ENCODE data around the gene SLC46A1. TPM values are rescaled to one million over a fixed set of nuclear protein-coding genes. Genes with fewer than 3 reads are reported as not detected.

Gene SLC46A1
- total RNA-seq, 1 donor from 2014 or later = 7.7 TPM

GRCh38 chr17:28381141-28381825 lies 24.7 kb downstream of the SLC46A1 start:
- no peak for DNase-seq (ENCODE audit: low spot score)

GRCh38 chr17:28379814-28380801 lies 25.9 kb downstream of the SLC46A1 start:
- no peak for DNase-seq (ENCODE audit: low spot score)

- DNase-seq (ENCODE audit: low spot score) = no peak
Measured at GRCh38 chr17:28372945-28373274, 33.1 kb downstream of the SLC46A1 start.

GRCh38 chr17:28372203-28372944 lies 33.6 kb downstream of the SLC46A1 start:
- peak; percentile 32 for DNase-seq (ENCODE audit: low spot score)

- peak; percentile 97 for DNase-seq (ENCODE audit: low spot score)
Measured at GRCh38 chr17:28371245-28372202, 34.5 kb downstream of the SLC46A1 start, which contains the start of gene SARM1. SARM1 (plus strand) TSS chr17:28371694; CDS start chr17:28372033, 339 bp downstream.

- no peak for DNase-seq (ENCODE audit: low spot score)
Measured at GRCh38 chr17:28370744-28371103, 35.3 kb downstream of the SLC46A1 start.

- DNase-seq (ENCODE audit: low spot score) = peak; percentile 77
Measured at GRCh38 chr17:28370035-28370743, 35.8 kb downstream of the SLC46A1 start, which contains the start of gene VTN. VTN (minus strand) TSS chr17:28370307; CDS start chr17:28370203, 104 bp downstream.

GRCh38 chr17:28369684-28370034 lies 36.4 kb downstream of the SLC46A1 start:
- DNase-seq (ENCODE audit: low spot score) = no peak

GRCh38 chr17:28368915-28369683 lies 36.9 kb downstream of the SLC46A1 start:
- DNase-seq (ENCODE audit: low spot score) = no peak

GRCh38 chr17:28368306-28368831 lies 37.6 kb downstream of the SLC46A1 start:
- DNase-seq (ENCODE audit: low spot score) = no peak

- no peak for DNase-seq (ENCODE audit: low spot score)
Measured at GRCh38 chr17:28367641-28368305, 38.2 kb downstream of the SLC46A1 start.

- DNase-seq (ENCODE audit: low spot score) = no peak
Measured at GRCh38 chr17:28366605-28367004, 39.4 kb downstream of the SLC46A1 start.

GRCh38 chr17:28365487-28365886 lies 40.5 kb downstream of the SLC46A1 start:
- DNase-seq (ENCODE audit: low spot score) = no peak

GRCh38 chr17:28364665-28365363 lies 41.2 kb downstream of the SLC46A1 start, which contains the start of gene SEBOX:
SEBOX (minus strand) TSS chr17:28365199; CDS start chr17:28365151, 48 bp downstream.
- DNase-seq (ENCODE audit: low spot score) = no peak

GRCh38 chr17:28363776-28364650 lies 42.0 kb downstream of the SLC46A1 start:
- DNase-seq (ENCODE audit: low spot score) = no peak

GRCh38 chr17:28363186-28363585 lies 42.8 kb downstream of the SLC46A1 start:
- DNase-seq (ENCODE audit: low spot score) = no peak

- DNase-seq (ENCODE audit: low spot score) = no peak
Measured at GRCh38 chr17:28357901-28358197, 48.2 kb downstream of the SLC46A1 start.

All from umbilical cord (tissue), 2 donors.